B cell (primary cell): Measurements from ENCODE around the gene CCL26. TPM values are rescaled to one million over a fixed set of nuclear protein-coding genes. Genes with fewer than 3 reads are reported as not detected.

Experiments used
- ATAC-seq: fragments of 200-7000 bp; cut with Tn5 transposase; one replicate; pipeline ENCODE4 v1.10.0; 2021; ENCODE audit warnings: low read depth, mild to moderate bottlenecking, moderate number of reproducible peaks, moderate library complexity
- CTCF ChIA-PET: fragments of 350-600 bp; sonication (Branson Sonifier 250); formaldehyde crosslinking; loops from one replicate; lab custom pipeline; 2021; ENCODE audit warnings: antibody characterized with exemption, inconsistent platforms; lab: Charles Lee
- POLR2A ChIA-PET: fragments of 350-600 bp; sonication (Branson Sonifier 250); formaldehyde crosslinking; loops from one replicate; lab custom pipeline; 2021; ENCODE audit warnings: antibody characterized with exemption; lab: Charles Lee
- DNase-seq: peaks from one replicate; pipeline ENCODE4 v3.0.0; 2013
- H2AFZ ChIP-seq: 2 replicates; pipeline ENCODE4 v1.6.1; 2012; ENCODE audit warnings: mild to moderate bottlenecking, low read depth, low read length; ENCODE audit not compliant: insufficient read depth, poor library complexity, severe bottlenecking
- H3K27ac ChIP-seq, 2 donors: 1 replicate in 1 of 2; 2 replicates in 1 of 2; pipeline ENCODE4 v1.5.1; 2012 to 2013; ENCODE audit warnings: low read length in 2 of 2, mild to moderate bottlenecking in 2 of 2, moderate library complexity in 1 of 2
- H3K27me3 ChIP-seq, 4 experiments: fragments of 200-600 bp in 1 of 4; sonication (generic) in 1 of 4; replicated peaks in 1 of 4; 1 replicate in 2 of 4; 2 replicates in 2 of 4; pipeline versions ENCODE4 v1.6.1 to v1.7.0; 2013 to 2016; ENCODE audit warnings: low read length in 3 of 4, mild to moderate bottlenecking in 2 of 4, mixed read lengths in 1 of 4, moderate library complexity in 1 of 4; ENCODE audit not compliant: insufficient read depth in 4 of 4, control insufficient read depth in 3 of 4; ENCODE audit errors: control extremely low read depth in 1 of 4
- H3K36me3 ChIP-seq, 2 experiments: replicated peaks in 1 of 2; 1 replicate in 1 of 2; 2 replicates in 1 of 2; pipeline versions ENCODE4 v1.6.1 to v1.7.1; 2013; ENCODE audit warnings: low read length in 1 of 2; ENCODE audit not compliant: insufficient read depth in 2 of 2, control insufficient read depth in 1 of 2; ENCODE audit errors: control extremely low read depth in 1 of 2, extremely low read depth in 1 of 2
- H3K4me1 ChIP-seq, 2 donors: fragments of 200-600 bp in 1 of 2; sonication (generic) in 1 of 2; 1 replicate in 1 of 2; 2 replicates in 1 of 2; pipeline versions ENCODE4 v1.5.1 to v1.6.1; 2013 to 2017; ENCODE audit warnings: low read length in 2 of 2; ENCODE audit not compliant: control insufficient read depth in 2 of 2, insufficient read depth in 2 of 2
- H3K4me2 ChIP-seq: replicated peaks from 2 replicates; pipeline ENCODE3; 2012; ENCODE audit warnings: mild to moderate bottlenecking, low read depth, low read length; ENCODE audit not compliant: poor library complexity, severe bottlenecking
- H3K4me3 ChIP-seq, 5 experiments: fragments of 200-600 bp in 1 of 5; sonication (generic) in 1 of 5; 1 replicate in 3 of 5; 2 replicates in 2 of 5; pipeline versions ENCODE4 v1.5.1 to v1.7.0; 2011 to 2016; ENCODE audit warnings: low read length in 4 of 5, mild to moderate bottlenecking in 4 of 5, low read depth in 2 of 5, control low read depth in 1 of 5, moderate library complexity in 1 of 5; ENCODE audit not compliant: insufficient read depth in 1 of 5; ENCODE audit errors: control extremely low read depth in 1 of 5, extremely low read depth in 1 of 5
- H3K79me2 ChIP-seq: fragments of 200-600 bp; sonication (generic); one replicate; pipeline ENCODE4 v1.6.0; 2016; ENCODE audit warnings: low read length; ENCODE audit not compliant: control insufficient read depth, insufficient read depth
- H3K9ac ChIP-seq: fragments of 200-600 bp; sonication (generic); 2 replicates; pipeline ENCODE4 v1.6.1; 2017; ENCODE audit warnings: mild to moderate bottlenecking, low read length, moderate library complexity
- H3K9me3 ChIP-seq, 3 donors: one replicate each; pipeline versions ENCODE4 v1.6.1 to v1.7.1; 2013; ENCODE audit warnings: low read length in 2 of 3; ENCODE audit not compliant: control insufficient read depth in 2 of 3, insufficient read depth in 1 of 3; ENCODE audit errors: control extremely low read depth in 1 of 3
- H4K20me1 ChIP-seq: 2 replicates; pipeline ENCODE4 v1.6.0; 2012; ENCODE audit warnings: mild to moderate bottlenecking, low read length; ENCODE audit not compliant: insufficient read depth, control insufficient read depth, poor library complexity, severe bottlenecking
- H3K27ac Mint-ChIP-seq: one replicate; pipeline ENCODE4 v1.8.0; 2021; ENCODE audit warnings: mixed read lengths
- H3K27me3 Mint-ChIP-seq: one replicate; pipeline ENCODE4 v1.8.0; 2021; ENCODE audit warnings: mixed read lengths
- H3K4me1 Mint-ChIP-seq: one replicate; pipeline ENCODE4 v1.8.0; 2021; ENCODE audit warnings: mixed read lengths
- H3K4me3 Mint-ChIP-seq: one replicate; pipeline ENCODE4 v1.8.0; 2021; ENCODE audit warnings: mixed read lengths
- H3K9me3 Mint-ChIP-seq: one replicate; pipeline ENCODE4 v1.8.0; 2022; ENCODE audit warnings: mixed read lengths; ENCODE audit not compliant: insufficient read depth
- CTCF ChIP-seq: fragments of 200-600 bp; IDR thresholded peaks from one replicate; pipeline ENCODE4 v1.8.0; 2022; ENCODE audit warnings: antibody characterized with exemption, mild to moderate bottlenecking
- EZH2 ChIP-seq: IDR thresholded peaks from 2 replicates; pipeline ENCODE4 v1.6.1; 2012; ENCODE audit warnings: borderline replicate concordance, low read depth, mild to moderate bottlenecking, moderate library complexity, low read length; ENCODE audit not compliant: insufficient read depth, poor library complexity, severe bottlenecking
- WGBS: methylation state at CpG from one replicate; pipeline ENCODE4 v1.1.5; 2013; ENCODE audit warnings: missing lambda C conversion rate; ENCODE audit not compliant: insufficient coverage; 5-methylcytosine and 5-hydroxymethylcytosine counted together
- intact Hi-C: fragments of 100-400 bp; cut with micrococcal nuclease; formaldehyde crosslinking; loops from one replicate; pipeline ENCODE4 v1.10.0; 2022
- polyA plus RNA-seq: library from polyadenylated mRNA; depleted of rRNA; stranded (reverse); fragments of >200 nt; gene quantifications from 2 replicates; pipeline ENCODE4 v1.2.3, GENCODE V29; 2012
- total RNA-seq, 2 donors: library from RNA; stranded (reverse); fragments of 120-200 nt in 1 of 2; gene quantifications; 1 replicate in 1 of 2; 2 replicates in 1 of 2; pipeline versions ENCODE4 v1.2.3 to v1.2.4, GENCODE V29; 2013 to 2022

The CCL26 gene
- total and polyA plus RNA-seq, 2 donors (not counting 1 experiment from before 2014, with no cell fraction given): not detected

GRCh38 chr7:75735581-75736350 is 36.2 kb downstream of the CCL26 start:
- H3K27me3 Mint-ChIP-seq: no peaks in the 10 kb centered on the region
- intact Hi-C loops: loop anchor here (5.0 to 10.0 kb wide), 2 partner anchors 248 to 661 kb away; partner anchors contain the start of genes POM121C and RCC1L
- no peak overlapping the region for H3K27ac Mint-ChIP-seq

More at GRCh38 chr7:75735581-75736350, 36.2 kb downstream of the CCL26 start:
- Histone ChIP-seq H3K36me3 (no peaks in the 10 kb centered on the region), H2AFZ (no peak overlapping the region), H3K4me3 (no peak overlapping the region), H3K27ac (no peak overlapping the region), H3K4me1 (peaks cover 20 to 28% of the 10 kb centered on the region in 2 donors), H3K4me2 (no peak overlapping the region), H3K9ac (no peak overlapping the region), H3K27me3 (no peaks in the 10 kb centered on the region), H3K79me2 (peaks cover 32% of the 10 kb centered on the region), H3K9me3 (no peaks in the 10 kb centered on the region), H4K20me1 (no peaks in the 10 kb centered on the region)
- peaks cover 29% of the 10 kb centered on the region for H3K4me1 Mint-ChIP-seq
- ATAC-seq (no peak), DNase-seq (no peak)
- ChIA-PET CTCF (no interaction called here), POLR2A (interaction anchor here (0.7 kb wide), 1 partner anchor 12 kb away, joined by 3 read pairs; no protein-coding TSS in a partner anchor)
- TF ChIP-seq EZH2 (no peak), CTCF (no peak)
- no peaks in the 10 kb centered on the region for H3K9me3 Mint-ChIP-seq
- WGBS: no CpG with 5 or more reads among the region's 9 CpGs
- H3K4me3 Mint-ChIP-seq: no peak overlapping the region
